IPS-11a (cell line): ENCODE measurements around the gene FAM180B.
A peak's percentile ranks its signal among the peaks of the same experiment; 100 is the strongest.
"Not testable (repeated sequence)": the region's sequence is repeated elsewhere in the genome, so short reads cannot be mapped to it uniquely, and the experiment has no call there.

ENCODE experiments used
- H3K4me3 ChIP-seq: one replicate; pipeline ENCODE4 v1.5.1; 2013; ENCODE audit warnings: low read depth, low read length, control low read depth

Gene FAM180B, protein sequence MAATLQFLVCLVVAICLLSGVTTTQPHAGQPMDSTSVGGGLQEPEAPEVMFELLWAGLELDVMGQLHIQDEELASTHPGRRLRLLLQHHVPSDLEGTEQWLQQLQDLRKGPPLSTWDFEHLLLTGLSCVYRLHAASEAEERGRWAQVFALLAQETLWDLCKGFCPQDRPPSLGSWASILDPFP

DNA sequence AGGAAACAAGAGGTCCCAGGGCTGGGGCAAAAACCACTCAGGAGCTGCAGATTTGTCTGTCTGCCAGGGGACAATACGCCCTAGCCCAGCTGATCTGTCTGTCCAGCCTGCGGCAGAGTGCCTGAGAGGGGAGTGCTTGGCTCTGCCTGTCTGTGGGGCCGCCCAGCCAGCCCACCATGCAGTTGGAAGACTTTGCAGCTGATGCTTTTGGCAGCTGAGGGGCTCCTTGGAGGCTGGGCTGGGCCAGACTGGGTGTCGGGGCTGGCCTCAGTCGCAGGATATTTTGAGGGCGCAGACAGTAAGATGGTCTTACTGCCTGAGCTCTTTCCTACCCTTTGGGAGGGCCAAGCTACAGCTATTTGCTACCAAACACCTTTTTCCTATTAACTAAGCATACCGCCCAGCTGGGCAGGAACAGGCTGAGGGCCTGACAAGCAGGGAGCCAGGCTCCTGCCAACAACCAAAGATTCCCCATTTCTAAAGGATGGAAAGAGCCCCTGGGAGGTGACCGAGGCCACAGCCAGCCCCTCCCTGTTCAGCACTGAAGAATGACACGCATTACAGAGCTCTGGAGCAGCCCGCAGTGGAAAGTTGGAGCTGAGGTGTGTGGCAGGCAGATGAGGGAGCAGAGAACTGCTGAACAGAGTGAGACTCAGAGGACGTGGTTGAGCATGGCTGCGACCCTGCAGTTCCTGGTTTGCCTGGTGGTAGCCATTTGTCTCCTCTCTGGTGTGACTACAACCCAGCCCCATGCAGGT is at the start of gene FAM180B:
FAM180B (plus strand) TSS at position 581 of the 758 bp plus-strand sequence; CDS start at position 672, 91 bp downstream.
- H3K4me3 ChIP-seq, result no peak within 1 kb of the TSS

DNA sequence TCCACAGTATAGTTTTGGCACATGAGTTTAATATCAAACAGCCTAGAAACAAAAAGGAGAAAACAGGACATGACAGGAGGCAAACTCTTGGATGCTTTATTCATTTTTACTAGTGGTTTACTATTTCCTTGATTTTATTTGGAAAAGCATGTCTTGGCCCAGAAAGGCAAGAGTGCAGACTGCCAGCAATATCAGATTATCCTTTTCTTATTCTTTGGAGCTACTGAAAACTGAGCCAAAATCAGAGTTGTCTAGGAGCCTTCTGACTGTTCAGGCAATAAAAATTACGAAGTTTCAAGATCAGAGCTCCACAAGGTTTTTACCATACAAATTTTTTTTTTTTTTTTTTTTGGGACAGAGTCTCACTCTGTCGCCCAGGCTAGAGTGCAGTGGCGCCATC is 49.6 kb upstream of the FAM180B start:
- no peak overlapping the region for H3K4me3 ChIP-seq

DNA sequence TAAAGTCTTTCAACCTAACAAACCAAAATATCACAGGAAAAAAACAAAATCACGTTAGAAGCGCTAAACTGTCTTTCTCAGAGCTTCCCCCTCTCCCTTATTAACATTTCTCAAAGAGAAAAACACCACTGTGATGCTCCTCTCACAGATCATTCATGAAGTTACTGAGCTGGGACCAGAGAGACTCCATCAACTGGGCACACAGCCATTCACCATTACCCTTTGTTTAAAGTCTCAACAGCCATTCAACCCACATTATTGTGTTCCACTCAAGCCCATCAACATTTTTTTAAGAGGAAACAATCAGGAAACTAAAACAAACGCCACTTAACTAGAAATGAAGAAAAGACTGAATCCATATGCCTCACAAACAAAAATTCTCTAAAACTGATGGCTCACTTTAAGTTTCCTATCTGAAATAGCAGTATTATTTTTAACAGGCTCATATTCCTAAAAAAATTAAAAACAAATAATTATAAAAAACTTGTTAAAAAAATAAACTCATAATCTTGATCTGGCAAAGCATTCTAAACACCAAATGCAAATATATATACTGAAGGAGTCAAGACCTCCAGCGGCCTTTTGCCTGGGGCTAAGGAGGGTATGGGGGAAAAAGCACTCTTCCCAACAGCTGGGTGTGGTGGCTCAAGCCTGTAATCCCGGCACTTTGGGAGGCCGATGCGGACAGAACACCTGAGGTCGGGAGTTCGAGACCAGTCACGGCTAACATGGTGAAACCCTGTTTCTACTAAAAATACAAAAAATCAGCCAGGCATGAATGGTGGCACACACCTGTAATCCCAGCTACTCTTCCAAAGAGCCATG is 47.5 kb upstream of the FAM180B start:
- H3K4me3 ChIP-seq, result no peak overlapping the region

DNA sequence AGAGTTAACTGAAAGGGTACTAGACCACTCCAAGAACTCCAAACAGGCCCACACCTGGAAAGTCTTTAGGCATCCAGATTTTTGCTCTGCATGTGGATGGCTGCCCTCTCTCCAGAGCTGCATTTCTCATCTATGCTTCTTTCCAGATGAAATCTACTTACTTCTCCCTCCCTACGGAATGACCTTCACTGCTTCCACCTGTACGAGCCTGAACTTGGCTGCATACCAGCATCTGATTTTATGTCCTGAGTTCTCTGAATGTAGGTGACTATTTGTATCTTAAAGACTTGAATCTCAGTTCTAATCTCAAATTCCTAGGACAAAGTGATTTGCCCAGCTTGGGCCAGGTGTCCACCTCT is 46.8 kb upstream of the FAM180B start:
- H3K4me3 ChIP-seq, result no peak overlapping the region

DNA sequence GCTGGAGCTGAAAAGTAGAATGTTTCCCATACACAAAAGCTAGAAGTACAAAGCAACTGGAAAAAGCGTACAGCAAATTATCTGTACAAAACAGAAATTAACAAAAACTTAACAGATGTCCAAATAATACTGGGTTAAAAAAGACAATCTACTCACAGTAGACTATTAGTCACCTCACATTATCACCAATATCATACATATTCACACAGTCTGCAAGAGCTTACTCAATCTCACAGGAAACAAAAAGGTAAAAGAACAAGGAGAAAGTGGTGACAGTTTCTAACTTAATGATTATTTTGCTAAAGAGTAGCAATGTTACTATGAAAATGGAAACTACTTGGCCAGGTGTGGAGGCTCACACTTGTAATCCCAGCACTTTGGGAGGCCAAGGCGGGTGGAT is 45.4 kb upstream of the FAM180B start:
- no peak overlapping the region for H3K4me3 ChIP-seq

DNA sequence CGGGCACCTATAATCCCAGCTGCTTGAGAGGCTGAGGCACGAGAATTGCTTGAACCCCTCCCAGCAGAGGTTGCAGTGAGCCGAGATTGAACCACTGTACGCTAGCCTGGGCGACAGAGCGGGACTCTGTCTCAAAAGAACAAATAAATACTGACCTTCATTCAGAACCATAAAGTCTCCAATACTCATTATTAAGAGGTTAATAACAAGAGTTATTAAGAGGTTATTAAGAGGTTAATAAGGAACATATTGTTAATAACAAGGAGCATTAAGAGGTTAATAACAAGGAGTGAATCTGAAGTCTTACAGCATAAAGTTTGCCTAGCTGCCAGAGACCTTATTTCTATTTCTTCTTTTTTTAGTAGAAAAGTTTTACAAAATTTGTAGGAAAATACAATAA is 41.2 kb upstream of the FAM180B start:
- H3K4me3 ChIP-seq, result no peak overlapping the region

DNA sequence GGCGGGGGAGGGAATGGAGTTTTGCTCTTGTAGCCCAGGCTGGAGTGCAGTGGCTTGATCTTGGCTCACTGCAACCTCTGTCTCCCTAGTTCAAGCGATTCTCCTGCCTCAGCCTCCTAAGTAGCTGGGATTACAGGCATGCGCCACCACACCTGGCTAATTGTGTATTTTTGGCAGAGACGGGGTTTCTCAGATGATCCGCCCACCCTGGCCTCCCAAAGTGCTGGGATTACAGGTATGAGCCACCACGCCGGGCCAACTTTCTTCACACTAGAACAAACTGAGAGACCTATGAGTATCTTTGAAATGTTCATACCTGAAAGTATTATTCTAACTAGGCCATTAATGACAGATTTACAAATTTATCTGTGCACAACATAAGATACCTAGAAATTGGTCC is 40.2 kb upstream of the FAM180B start:
- not testable (repeated sequence) for H3K4me3 ChIP-seq

DNA sequence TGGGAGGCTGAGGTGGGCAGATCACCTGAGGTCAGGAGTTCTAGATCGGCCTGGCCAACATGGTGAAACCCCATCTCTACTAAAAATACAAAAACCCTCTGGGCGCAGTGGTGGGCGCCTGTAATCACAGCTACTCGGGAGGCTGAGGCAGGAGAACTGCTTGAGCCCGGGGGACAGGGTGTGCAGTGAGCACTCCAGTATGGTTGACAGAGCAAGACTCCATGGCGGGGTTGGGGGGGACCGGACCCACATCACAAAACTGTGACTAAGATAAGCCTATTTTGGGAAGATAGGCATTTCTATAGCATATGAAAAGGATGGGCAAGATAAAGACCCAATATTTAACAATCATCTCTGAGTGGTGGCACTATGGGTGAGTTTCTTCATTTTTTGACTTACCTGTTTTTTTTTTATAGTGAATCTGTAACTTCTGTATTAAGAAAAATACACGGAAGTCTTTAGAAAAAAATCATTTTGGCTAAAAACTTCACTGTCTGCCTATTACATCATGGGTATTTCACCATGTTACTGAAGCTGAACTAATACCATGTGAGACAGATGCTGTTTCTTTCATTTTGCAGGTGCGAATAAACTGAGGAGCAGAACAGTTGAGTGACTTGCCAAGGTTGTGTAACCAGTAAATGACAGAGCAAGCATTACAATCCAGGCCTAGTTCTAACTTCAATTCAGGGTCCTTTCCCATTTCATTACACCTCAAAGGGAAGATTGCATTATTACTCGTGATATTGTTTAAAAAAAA is 36.0 kb upstream of the FAM180B start:
- no peak overlapping the region for H3K4me3 ChIP-seq

DNA sequence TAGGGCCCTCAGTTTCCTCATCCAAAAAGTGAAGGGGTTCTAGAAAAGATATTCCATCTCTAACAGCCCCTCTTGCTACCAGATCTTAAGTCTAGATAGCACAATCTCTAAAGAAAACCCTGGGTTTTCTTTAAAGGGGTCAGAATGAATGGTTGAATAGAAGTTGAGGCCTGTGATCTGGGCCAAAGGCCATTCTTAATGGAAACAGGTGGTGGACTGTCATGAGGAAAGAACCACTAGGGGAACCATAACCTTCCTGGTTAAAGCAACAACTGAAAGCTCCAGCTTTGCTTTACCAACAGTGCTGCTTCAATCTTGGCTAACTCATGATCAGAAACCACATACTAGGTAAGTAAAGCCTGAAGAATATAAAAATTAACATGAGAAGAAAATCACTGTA is 35.4 kb upstream of the FAM180B start:
- H3K4me3 ChIP-seq, result no peak overlapping the region

DNA sequence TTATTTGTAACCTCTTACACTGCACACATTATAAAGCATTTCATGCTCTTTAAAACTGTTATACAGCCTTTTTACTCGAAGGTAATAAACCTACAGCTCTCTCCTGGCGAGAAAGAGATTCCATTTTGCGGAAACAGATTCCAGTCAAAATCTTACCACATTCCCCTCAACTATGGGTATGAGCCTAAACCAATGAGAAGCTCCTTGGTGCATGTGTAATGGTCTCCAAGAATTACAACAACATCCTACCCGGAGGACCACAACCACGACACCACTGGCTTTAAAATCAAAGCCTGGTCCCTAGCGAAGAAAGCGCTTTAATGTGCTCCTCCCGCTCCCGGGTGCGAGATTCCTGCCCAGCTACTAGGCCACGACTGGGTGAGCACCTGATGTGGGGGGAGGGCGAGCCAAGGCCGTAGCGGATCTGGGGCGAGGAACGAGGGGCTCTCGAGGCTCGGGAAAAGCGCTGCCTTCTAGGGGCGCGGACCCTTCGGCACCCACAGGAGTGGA is 34.4 kb upstream of the FAM180B start:
- H3K4me3 ChIP-seq, result peak overlapping the region; percentile 90

DNA sequence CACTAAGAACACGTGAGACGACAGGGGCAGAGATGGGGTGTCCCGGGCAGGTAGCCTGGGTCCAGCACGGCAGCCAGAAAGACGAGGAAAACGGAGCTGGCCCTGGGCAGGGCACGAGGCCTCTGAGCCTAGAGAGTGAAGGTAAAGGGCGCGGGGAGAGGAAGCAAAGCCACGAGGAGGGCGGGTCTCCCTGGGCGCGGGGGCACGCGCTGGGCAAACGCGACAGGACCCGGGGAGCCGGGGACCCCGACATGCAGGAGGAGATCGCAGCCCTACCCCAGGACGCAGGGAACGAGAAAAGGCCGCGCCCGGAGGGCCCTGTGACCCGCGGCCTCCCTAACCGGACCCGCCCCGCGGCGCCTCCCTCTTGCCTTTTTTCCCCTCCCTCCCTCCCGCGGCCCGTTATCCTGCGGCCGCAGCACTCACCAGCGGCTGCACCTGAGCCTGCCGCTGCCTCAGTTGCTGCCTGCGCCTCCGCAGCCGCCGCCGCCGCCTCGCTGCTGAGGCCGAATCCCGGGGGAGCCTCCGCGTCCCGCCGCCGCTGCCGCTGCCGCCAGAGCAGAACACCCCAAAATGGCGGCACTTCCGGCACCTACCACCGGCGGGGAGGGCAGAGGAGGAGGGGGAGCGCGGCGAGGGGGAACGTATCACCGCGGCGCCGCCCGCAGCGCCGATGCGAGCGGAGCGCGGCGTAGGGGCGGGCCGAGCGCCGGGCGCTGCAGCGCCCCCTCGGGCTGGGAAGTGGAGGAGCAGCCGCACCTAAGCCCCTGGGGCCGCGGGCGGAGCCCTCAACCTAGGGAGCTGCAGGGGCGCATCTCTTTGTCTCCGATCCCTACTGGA is 33.7 kb upstream of the FAM180B start, which contains the start of gene CELF1:
CELF1 (minus strand) TSS at position 567 of the 840 bp plus-strand sequence. CDS start 53,609 bp downstream, outside the sequence.
- peak within 1 kb of the TSS; percentile 90 for H3K4me3 ChIP-seq

DNA sequence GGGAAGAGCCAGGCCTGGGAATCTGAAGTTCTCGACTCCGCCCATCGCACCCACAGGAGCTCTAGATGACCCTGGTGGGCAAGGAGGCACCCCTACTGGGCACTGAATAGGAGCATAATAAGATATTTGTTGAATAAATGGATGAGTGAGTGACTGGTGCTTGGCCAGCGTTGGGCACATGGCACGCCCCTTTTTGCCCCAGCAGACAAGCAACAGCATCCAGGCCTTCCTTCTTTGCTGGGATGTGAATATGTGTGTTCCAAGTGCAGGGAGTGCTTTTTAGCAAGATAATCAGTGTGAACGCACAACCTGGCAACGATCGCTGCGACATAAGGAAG is 33.1 kb upstream of the FAM180B start:
- H3K4me3 ChIP-seq, result peak overlapping the region; percentile 56

DNA sequence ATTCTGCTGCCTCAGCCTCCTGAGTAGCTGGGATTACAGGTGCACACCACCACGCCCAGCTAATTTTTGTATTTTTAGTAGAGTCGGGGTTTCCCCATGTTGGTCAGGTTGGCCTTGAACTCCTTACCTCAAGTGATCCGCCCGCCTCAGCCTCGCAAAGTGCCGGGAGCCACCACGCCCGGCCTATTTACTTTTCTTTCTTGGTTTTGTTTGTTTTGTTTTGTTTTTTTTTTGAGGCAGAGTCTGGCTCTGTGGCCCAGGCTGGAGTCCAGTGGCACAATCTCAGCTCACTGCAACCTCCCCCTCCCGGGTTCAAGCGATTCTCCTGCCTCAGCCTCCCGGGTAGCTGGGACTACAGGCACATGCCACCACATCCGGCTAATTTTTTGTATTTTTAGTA is 29.5 kb upstream of the FAM180B start:
- H3K4me3 ChIP-seq, result not testable (repeated sequence)

DNA sequence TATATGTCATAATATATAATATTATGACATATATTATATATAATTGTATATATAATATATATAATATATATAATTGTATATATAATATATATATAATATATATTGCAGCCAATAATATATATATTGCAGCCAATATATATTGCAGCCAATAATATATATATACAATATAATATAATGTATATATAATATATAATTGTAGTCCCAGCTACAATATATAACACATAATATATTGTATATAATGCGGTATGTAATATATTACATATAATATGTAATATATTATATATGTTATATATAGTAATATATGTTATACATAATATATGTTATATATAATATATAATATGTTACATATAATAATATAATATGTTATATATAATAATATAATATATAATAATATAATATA is 27.8 kb upstream of the FAM180B start:
- no peak overlapping the region for H3K4me3 ChIP-seq

DNA sequence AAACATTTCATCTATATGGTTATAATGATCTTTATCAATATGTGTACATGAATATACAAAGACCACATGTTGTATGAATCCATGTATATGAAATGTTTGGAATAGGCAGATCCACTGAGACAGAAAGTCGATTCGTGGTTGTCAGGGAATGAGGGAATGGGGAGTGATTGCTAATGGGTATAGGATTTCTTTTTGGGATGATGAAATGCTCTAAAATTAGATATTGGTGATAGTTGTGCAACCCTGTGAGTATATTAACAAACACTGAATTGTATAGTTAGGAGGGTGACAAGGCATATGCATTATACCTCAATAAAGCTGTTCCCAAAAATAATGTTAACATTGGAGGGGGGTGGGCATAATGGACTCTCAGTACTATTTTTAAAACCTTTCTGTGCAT is 26.1 kb upstream of the FAM180B start:
- H3K4me3 ChIP-seq, result no peak overlapping the region

DNA sequence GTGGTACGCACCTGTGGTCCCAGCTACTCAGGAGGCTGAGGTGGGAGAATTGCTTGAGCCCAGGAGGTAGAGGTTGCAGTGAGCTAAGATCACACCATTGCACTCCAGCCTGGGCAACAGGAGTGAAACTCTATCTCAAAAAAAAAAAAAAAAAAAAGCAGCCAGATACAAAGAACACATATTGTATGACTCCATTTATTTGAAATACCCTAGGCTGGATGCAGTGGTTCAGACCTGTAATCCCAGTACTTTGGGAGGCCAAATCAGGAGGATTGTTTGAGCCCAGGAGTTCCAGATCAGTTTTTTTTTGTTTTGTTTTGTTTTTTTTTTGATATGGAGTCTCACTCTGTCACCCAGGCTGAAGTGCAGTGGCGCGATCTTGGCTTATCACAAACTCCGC is 24.1 kb upstream of the FAM180B start:
- H3K4me3 ChIP-seq, result not testable (repeated sequence)

DNA sequence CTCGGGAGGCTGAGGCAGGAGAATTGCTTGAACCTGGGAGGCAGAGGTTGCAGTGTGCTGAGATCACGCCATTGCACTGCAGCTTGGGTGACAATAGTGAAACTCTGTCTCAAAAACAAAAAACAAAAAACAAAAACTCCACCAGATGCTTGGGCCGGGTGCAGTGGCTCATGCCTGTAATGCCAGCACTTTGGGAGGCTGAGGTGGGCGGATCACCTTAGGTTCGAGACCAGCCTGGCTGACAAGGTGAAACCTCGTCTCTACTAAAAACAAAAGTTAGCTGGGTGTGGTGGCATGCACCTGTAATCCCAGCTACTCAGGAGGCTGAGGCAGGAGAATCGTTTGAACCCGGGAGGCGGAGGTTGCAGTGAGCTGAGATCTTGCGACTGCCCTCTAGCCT is 22.1 kb upstream of the FAM180B start:
- H3K4me3 ChIP-seq, result not testable (repeated sequence)

DNA sequence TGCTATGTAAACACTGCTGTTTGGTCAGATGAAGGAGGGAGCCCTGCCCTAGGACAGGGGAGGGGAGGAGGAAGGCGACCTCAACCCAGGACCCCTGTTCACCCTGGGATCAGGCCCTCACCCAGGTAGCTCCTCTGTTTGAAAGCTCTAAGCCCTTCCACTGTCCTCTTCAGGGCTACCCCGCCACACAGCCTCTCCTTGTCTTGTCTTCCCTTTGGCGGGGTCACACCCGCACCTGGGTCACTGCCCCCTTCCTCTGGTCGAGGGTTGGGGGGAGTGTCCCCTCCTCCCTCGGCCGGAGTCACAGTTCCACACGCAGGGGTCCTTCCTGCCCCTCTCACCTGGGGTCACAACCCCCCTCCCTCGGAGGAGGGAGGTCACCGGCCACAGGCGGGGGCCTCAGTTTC is 21.5 kb upstream of the FAM180B start:
- peak overlapping the region; percentile 87 for H3K4me3 ChIP-seq

DNA sequence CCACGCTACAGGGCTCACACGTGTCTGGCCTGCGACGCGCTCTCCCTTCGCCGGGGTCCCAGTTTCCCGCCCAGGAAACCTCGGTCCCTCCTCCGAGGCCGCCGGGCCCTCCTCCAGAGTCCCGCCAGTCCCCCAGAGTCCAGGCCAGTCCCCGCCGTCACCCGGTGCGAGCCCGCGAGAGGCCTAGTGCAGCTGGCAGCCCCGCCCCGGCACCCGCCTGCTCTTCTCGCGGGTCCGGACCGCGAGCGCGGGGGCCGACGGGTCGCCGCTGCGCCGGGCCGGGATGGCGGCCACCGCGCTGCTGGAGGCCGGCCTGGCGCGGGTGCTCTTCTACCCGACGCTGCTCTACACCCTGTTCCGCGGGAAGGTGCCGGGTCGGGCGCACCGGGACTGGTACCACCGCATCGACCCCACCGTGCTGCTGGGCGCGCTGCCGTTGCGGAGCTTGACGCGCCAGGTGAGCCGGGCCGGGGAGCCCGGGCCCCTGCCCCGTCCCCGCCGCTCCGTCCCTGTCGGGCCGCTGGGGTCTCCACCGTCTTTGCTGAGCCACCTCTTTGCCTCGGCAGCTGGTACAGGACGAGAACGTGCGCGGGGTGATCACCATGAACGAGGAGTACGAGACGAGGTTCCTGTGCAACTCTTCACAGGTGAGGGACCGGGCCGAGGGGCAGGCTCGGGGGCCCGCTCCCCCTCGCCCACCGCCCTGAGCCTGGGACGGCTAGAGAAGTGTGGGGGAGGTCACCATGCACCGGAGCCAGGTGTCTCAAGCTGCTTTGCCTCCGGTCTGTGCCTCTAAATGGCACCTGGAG is 20.9 kb upstream of the FAM180B start, which contains the start of gene PTPMT1:
PTPMT1 (plus strand) TSS at position 260 of the 809 bp plus-strand sequence; CDS start at position 284, 24 bp downstream.
- peak within 1 kb of the TSS; percentile 87 for H3K4me3 ChIP-seq
